DMS114 treated with DMSO at 0.1 percent for 48 hours (cell line): Measurements from ENCODE around the gene TACR2.
A peak's percentile ranks its signal among the peaks of the same experiment; 100 is the strongest.
"Not testable (repeated sequence)": the region's sequence is repeated elsewhere in the genome, so short reads cannot be mapped to it uniquely, and the experiment has no call there.

Source experiments
- DNase-seq: peaks from one replicate; lab custom pipeline; 2025; ENCODE audit not compliant: unreplicated experiment; lab: John Stamatoyannopoulos, UW

Gene TACR2

DNA sequence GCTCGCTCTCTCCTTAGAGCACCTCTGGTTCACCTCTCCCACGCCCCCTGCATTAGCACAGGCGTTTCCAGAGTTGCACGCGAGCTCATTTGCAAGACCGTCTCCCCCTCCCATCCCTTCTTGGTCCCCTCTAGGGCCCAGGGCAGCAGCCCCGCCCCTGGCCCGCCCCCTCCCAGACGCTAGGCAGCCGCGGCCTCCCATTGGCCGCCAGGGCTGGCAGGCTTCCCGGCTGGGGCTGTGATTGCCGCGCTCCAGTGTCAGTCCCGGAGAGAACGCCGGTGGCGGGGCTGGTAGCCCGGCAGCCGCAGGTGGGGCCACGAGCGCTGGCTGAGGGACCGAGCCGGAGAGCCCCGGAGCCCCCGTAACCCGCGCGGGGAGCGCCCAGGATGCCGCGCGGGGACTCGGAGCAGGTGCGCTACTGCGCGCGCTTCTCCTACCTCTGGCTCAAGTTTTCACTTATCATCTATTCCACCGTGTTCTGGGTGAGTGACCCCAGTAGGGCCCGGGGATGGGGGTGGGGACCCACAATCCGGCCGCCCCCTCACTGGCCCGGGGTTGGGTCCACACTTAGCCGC is 34.6 kb upstream of the TACR2 start, which contains the start of gene TSPAN15:
Gene TSPAN15 (plus strand): TSS at position 257 of the 575 bp plus-strand sequence. CDS start 130 bp downstream, at position 387.
- DNase-seq = peak; percentile 80

DNA sequence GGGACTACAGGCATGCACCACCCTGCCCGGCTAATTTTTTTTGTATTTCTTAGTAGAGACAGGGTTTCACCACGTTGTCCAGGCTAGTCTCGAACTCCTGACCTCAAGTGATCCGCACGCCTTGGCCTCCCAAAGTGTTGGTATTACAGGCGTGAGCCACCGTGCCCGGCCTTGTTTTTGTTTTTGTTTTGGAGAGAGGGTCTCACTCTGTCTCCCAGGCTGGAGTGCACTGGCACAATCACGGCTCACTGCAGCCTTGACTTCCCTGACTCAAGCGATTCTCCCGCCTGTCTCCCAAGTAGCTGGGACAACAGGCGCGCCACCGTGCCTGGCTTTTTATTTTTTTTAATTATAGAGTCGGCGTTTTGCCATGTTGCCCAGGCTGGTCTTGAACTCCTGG is 33.7 kb upstream of the TACR2 start:
- DNase-seq = not testable (repeated sequence)

DNA sequence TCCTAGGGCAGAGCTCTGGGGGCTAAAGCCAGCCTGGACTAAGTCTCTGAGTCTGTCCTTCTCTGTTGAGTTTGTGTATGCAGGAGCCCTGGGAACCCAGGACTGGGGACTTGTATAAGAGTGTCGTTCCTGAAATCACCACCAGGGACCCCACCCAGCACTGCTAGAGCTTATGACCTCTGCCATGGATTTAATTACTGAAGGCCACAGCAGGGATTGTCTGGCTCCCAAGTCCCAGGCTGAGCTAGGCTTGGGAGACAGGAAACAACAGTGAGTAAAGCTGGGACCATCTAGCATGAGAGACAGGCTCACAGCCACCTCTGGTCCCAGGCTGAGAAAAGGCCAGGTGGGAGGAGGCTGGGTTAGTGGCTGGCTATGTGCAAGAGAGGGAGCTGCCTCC is 33.1 kb upstream of the TACR2 start:
- DNase-seq = peak; percentile 16

DNA sequence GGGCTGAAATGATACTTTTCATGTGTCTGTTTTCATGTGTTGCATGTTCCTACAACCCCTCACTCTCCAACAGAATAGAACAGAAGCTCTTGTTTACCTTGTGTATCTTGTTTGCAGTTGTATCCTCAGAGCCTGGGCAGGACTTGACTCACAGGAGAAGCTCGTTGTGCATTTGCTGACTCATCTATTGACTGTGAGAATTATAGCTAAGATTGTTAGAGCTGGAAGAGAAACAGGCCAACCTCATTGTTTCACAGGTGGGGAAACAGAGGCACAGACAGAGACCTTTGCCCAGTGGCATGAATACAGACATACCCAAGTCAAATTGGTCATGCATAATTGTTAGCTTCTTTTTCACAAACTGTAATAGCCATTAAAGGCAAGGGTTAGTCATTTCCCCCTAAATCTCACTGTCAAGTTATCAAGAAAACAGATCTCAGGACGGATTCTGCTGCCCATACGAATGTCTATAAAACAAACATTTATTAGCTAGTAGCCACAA is 30.0 kb upstream of the TACR2 start:
- DNase-seq = no peak

DNA sequence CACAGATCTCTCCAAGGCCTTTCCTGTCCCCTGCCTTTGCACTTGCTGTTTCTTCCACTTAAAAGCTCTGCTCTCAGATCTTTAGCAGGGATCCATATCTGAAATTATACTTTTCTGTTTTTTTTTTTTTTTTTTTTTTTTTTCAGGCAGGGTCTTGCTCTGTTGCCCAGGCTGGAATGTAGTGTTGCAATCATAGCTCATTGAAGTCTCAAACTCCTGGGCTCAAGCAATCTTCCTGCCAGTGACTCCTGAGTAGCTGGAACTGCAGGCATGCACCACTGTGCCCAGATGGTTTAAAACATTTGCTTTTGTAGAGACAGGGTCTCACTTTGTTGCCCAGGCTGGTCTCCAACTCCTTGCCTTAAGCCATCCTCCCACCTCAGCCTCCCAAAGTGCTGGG is 29.5 kb upstream of the TACR2 start:
- no peak for DNase-seq

DNA sequence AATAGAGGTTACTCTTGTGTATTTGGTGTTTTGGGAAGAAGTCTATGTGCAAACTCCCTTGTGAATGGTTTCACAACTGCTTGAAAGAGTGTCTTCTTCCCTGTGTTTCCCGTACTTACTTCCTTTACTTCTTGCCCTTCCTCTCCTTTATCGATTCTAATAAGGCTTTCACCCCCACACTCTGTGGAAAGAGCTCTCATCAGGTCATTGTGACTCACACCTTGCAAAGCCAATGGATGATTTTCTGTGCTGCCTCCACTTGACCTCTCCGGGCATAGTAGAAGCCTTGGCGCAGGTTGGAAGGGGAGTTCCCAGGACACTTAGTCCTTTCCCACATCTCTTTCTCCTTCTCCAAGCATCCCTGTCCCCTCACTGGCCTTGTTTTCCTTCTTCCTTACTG is 28.3 kb upstream of the TACR2 start:
- DNase-seq = no peak

DNA sequence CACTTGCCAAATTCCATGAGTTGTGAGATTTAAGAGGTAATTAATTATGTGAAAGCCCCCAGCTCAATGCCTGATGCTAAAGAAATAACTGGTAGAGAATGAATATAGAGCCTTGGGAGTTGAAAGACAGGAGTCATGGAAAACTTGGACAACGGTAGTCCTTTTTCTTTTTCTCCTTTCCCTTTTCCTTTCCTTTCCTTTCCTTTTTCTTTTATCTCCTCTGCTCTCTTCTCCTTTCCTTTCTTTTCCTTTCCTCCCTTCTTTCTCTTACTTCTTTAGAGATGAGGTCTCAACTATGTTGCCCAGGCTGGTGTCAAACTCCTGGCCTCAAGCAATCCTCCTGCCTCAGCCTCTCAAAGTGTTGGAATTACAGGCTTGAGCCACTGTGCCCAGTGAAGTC is 26.6 kb upstream of the TACR2 start:
- DNase-seq = no peak

DNA sequence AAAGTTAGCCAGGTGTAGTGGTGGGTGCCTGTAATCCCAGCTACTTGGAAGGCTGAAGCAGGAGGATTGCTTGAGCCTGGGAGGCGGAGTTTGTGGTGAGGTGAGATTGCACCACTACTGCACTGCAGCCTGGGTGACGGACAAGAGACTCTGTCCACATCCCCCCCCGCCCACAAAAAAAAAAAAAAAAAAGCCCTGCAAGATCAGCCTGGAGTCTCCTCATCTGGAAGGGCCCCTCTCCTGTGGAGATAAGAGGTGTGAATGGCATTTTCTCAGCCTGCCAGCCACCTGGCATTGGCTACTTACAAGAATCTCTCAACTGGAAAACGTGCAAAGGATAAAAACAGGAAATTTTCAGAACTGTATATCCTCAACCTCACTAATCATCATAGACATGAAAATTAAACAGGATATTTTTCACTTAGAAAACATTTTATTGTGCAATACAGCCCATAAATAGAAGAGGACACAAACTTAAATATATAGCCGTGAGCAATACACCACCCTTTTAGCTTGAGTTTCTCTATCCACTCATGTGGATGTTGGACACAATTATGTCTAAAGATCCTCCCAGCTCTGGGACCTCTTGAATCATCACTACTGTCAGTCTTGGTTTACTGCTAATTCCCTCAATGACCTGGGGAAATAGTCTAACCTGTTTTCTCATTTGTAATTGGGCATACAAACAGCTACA is 23.2 kb upstream of the TACR2 start:
- no peak for DNase-seq

DNA sequence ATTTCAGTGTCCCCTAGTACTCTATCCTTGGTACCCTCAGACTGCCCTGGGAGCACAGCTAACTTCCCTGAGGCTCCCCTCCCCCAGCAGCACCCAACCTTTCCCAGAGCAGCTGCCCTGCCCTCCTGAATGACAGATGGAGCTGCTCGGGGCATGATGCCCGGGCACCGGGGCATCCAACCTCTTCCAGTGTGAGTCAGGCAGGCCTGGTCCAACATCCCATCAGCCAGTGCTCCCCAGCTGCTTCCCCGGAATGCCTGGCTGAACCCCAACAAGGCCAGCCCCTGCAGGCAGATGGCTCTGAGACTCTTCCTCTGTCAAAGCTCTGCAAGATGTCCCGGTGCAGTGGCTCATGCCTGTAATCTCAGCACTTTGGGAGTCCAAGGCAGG is 22.6 kb upstream of the TACR2 start:
- DNase-seq = no peak

DNA sequence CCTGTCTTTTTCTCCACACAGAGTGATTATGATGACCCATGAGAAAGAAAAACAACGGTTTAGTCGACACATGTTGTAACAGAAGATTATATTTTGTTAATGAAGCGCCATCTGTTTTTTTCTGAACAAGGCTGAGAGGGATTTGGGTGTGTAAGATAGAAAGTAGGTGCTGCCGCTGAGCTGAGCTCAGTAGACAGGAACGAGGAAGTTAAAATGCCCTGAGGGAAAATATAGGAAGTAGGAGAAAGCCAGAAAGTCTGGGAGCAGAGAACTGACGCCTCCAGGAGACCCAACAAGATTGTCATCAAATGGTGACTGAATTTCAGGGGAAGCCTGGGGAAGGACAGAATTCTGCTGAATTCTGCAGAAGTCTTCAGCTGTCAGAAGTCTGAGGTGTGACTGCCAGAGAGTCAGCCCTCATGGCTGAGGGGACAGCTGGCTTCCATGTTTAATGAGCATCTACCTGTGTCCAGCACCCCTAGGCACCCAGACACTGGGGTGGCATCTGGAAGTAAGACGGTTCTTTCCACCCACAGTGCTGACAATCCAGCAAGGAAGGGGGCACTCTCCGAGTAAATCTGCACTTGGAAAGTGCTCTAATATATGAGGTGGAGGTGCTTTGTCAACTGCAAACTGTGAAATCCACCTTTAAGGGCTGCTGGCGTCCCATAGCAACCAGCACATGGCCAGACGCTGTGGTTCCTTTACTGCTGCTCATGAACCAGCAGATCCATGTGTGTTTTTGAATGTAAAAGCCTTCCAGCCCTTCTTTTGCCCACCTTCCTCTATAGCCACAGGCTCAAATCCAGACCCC is 22.0 kb upstream of the TACR2 start:
- DNase-seq = no peak

DNA sequence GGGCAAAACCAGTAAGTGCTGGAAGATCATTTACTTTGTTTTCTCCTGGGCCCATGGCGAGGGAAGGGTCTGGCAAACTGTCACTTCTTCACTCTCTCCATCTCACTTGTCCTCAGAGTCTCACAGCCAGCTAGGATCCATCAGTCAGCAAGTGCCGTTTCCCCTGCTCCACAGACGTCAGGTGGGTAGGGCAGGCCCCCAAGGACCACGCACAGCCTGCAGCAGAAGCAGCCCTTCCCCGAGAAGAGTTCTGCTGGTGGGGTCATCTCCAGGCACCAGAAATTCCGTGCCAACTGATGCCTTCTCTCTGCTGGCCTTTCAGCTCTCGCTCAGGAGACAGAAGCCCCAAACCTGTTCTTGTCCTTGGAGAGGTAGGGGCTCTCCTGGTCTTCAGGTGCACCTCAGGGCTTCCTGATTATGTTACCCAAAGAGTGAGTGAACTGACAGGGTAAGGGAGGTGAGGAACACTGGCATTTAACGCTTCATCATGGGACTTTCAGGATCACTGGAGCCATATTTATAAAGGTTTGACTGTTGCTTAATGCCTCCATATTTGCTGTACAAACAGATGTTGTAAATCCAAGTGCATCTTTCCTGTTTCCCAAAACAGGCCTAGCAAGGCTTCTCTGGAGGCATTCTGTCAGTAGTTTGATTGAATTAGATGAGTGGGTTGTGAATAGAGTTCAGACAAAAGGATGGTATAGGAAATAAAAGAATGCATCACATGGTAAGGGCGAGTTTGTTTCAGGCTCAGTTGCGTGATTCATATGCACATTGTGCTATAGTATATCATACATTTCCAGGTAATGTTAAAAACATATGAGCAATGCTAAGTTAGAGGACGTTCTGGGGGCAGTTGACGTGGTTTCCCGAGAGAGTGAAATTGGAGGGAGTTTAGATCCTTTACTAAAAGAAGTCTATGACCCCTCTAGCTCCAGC is 20.9 kb upstream of the TACR2 start:
- DNase-seq = no peak

DNA sequence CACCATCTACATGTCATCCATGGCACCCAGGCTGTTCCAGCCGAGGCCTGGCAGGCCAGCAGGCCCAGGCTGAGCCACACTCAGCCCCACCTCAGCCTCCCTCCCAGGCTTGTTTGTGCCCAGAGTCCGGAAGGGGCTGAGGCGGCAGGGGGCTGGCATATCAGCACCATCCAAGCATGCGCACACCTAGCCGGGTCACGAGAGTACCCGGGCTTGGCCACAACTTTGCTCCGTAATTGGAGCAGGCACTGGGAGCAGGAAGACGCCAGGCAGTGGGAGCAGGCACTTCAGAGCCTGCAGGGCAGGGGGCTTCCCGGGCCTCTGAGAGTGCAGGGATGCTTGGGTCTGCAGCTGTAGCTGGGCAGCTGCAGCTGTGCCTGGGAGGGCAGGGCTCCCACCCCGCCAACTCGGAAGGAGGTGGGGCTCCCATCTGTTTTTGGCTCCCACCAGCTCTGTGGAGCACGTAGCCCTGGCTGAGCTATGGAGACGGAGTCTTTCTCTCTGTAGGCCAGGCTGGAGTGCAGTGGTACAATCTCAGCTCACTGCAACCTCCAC is 19.3 kb upstream of the TACR2 start:
- DNase-seq = no peak

DNA sequence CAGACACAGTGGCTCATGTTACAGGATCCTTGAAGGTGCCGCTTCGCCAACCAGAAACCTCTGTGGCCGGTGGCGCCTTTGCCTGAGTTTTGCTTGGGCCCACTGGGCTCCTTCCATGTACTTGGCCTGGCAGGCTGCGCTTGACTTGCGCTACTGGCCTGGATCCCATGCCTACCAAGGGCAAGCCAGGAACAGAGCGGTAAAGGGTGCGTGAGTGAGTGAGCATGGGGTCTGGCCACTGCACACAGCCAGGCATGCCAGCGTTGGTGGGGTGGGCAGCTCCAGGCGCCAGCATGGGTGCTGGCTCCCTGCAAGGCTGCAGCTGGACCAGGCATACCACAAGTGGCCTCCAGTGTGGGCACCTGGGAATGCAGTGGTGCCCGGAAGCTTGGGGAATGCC is 18.2 kb upstream of the TACR2 start:
- no peak for DNase-seq

DNA sequence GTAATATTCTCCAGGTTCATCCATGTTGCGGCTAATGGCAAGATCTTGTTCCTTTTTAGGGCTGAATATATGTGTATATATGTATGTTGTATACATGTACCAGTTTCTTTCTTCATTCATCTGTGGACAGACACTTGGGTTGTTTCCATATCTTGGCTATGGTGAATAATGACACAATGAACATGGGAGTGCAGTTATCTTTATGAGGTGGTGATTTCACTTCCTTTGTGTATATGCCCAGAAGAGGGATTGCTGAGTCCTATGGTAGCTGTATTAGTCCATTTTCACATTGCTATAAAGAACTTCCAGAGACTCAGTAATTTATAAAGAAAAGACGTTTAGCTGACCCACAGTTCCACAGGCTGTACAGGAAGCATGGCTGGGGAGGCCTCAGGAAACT is 17.5 kb upstream of the TACR2 start:
- no peak for DNase-seq

DNA sequence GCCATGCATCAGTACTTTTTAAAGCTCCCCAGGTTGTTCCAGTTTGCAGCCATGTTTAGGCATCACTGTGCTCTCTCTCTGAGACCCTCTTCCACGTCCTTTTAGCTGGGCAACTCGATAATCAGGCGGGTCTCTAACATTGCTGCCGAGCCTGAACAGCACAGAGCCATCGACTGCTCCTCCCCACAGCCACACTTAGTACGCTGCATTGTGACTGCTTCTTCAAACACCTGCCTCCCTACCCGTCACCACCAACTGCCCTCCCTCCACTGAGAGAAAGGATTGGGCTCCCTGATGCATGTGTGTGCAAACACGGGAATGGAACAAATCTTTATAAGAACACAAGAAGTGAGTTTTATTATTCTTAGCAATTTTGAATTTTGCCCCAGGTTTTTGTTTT is 11.4 kb upstream of the TACR2 start:
- DNase-seq = no peak

DNA sequence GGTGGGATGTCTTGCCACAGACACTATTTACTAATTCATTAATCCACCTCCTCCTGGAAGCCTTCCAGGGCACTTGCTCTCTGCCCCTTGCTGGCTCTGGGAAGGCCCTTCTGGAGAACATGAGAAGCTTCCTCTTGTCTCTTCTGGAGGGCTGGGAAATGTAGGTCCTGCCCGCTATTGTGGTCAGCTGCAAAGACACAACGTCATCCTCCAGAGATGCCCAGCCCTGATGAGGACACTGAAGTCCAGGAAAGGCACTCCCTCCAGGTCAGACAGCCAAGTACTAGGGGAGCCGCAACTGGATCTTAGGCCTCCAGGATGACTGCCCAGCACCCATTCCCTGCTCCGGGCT is 9.6 kb upstream of the TACR2 start:
- no peak for DNase-seq

DNA sequence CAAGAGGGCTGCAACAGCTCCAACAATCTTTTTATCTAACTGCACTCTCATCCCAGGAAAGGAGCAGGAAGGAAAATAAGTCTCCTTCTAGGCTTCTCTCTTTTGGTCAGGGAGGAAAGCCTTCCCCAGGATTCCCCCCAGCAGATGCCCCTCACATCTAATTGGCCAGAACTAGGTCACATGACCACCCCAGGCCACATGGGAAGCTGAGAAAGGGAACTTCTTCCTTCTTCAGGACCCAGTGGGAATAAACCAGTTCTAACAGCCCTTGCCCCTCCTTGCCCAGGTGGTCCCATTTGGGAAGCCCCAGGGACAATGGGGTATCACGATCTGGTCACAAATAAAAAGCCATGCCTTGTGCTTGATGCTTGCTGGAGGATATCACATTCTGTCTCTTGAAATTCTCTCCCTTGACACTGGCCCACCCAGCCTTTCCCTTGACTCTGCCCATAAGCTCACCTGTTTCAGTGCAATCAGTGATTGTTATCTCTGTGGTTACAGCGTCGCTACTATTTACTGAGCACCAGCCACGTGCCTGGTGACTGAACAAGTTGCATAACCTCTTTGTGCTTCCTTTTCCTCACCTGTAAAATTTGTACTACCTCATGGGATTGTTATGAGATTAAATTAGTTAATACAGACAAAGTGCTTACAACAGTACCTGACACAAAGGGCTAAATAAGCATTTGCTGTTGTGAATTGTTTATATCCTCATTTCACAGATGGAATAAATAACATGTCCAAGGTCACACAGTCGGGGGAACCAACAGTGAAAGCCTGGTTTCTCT is 9.0 kb upstream of the TACR2 start:
- no peak for DNase-seq

DNA sequence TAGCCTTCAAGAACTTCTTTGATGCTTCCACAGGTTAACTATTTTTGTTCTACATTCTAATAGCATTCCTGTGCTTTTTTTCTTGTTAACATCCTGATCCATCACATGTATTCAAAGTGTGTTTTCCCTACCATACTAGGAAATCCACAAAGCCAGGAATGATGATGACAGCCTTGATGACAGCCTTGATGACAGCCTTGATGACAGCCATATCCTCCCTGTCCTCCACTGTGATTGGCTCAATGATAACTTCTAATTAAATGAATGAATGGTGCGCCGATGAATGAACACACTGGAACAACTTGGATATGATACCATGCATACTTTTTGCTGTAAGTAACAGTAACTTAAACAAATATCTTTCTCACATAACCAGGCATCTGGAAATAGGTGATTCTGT is 8.3 kb upstream of the TACR2 start:
- DNase-seq = no peak

DNA sequence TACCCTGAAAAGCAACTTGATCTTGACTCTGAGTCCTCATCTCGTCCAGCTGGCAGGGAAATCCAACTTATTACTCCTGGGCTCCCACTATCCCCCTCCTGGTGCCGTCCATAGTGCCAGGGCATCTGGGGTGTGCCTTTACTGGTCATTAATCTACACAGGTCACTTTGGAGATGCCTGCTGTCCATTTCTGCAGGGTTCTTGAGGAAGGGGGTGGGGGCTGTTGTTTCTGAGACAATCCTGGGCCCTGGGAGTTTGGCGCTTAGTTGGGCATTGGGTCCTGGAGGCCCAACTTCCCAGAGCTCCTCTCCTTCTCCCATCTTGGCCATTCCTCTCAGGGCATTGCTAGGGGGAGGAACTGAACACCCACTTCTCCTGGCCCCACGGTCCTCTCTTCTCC is 6.0 kb upstream of the TACR2 start:
- DNase-seq = no peak
